RKO (cell line): ENCODE measurements around the gene CD300A.
"Not testable (repeated sequence)": the region's sequence is repeated elsewhere in the genome, so short reads cannot be mapped to it uniquely, and the experiment has no call there.

Experiments used
- DNase-seq: peaks from one replicate; pipeline ENCODE4 v3.0.0-alpha.2; 2016; ENCODE audit warnings: low spot score

CD300A gene

GRCh38 chr17:74518413-74518981 is 52.1 kb downstream of the CD300A start:
- not testable (repeated sequence) for DNase-seq

- no peak for DNase-seq
Observed at GRCh38 chr17:74520016-74520434, 53.6 kb downstream of the CD300A start.

GRCh38 chr17:74520790-74521480 is 54.5 kb downstream of the CD300A start:
- DNase-seq: no peak

- no peak for DNase-seq
Observed at GRCh38 chr17:74521701-74522201, 55.3 kb downstream of the CD300A start.

GRCh38 chr17:74522381-74523105 is 56.1 kb downstream of the CD300A start:
- no peak for DNase-seq

- no peak for DNase-seq
Observed at GRCh38 chr17:74523308-74523707, 56.9 kb downstream of the CD300A start.

GRCh38 chr17:74524653-74525464 is 58.4 kb downstream of the CD300A start:
- no peak for DNase-seq

GRCh38 chr17:74525465-74525725 is 59.0 kb downstream of the CD300A start:
- DNase-seq: no peak

- DNase-seq: no peak
Observed at GRCh38 chr17:74525781-74526288, 59.4 kb downstream of the CD300A start.

GRCh38 chr17:74526681-74527080 is 60.2 kb downstream of the CD300A start:
- no peak for DNase-seq

- no peak for DNase-seq
Observed at GRCh38 chr17:74527081-74527480, 60.6 kb downstream of the CD300A start.

GRCh38 chr17:74527756-74528155 is 61.3 kb downstream of the CD300A start:
- DNase-seq: no peak

- DNase-seq: no peak
Observed at GRCh38 chr17:74528491-74529199, 62.2 kb downstream of the CD300A start.

GRCh38 chr17:74529243-74529642 is 62.8 kb downstream of the CD300A start:
- DNase-seq: no peak

GRCh38 chr17:74530831-74531150 is 64.4 kb downstream of the CD300A start:
- DNase-seq: no peak

GRCh38 chr17:74531231-74531761 is 64.9 kb downstream of the CD300A start, which contains the start of gene CD300LB:
Gene CD300LB, minus strand, starts transcription at chr17:74531475. Its CDS starts 125 bp downstream, at chr17:74531350.
- DNase-seq: no peak

- no peak for DNase-seq
Observed at GRCh38 chr17:74532115-74532514, 65.7 kb downstream of the CD300A start.
